ENCODE results near the gene ZRANB1. TPM values are rescaled to one million over a fixed set of nuclear protein-coding genes. Genes with fewer than 3 reads are reported as not detected.

Gene ZRANB1
- total RNA-seq, 1 donor from 2014 or later, result 24.5 TPM

DNA sequence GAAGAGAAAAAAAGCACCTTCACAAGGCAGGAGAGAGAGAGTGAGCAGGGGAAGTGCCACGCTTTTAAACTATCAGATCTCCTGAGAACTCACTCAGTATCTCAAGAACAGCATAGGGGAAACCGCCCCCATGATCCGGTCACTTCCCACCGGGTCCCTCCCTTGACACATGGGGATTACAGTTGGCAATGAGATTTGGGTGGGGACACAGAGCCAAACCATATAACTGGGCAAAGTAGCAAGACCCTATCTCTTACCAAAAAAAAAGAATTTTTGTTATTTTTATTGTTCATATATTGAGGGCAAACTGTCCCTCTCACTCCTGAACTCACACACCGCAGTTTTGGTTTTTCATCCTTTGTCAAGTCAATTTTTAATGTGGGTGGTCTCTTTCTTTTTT, 18.2 kb upstream of the ZRANB1 start:
- H3K4me3 Mint-ChIP-seq, result no peak overlapping the region
- no peak for DNase-seq (ENCODE audit: extremely low spot score, unreplicated experiment)

DNA sequence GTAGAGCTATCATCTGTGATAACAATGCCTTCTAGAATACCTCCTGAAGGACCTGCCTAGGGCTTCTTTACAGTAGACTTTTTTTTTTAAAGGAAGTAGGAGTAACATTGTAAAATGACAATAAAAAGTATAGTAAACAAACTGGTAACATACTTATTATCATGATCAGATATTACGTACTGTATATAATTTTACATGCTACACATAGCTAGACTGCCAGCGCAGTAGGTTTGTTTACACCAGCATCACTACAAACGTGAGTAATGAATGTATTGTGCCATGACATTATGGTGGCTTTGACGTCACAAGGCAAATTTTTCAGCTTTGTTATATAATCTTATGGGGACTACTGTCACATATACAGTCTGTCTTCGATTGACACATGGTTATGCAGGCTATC, 15.4 kb upstream of the ZRANB1 start:
- no peaks in the 10 kb centered on the region for H3K9me3 Mint-ChIP-seq
- H3K4me3 Mint-ChIP-seq, result no peak overlapping the region
- DNase-seq (ENCODE audit: extremely low spot score, unreplicated experiment), result no peak
- H3K27me3 Mint-ChIP-seq, result no peaks in the 10 kb centered on the region
- TF ChIP-seq, protein P1, sequence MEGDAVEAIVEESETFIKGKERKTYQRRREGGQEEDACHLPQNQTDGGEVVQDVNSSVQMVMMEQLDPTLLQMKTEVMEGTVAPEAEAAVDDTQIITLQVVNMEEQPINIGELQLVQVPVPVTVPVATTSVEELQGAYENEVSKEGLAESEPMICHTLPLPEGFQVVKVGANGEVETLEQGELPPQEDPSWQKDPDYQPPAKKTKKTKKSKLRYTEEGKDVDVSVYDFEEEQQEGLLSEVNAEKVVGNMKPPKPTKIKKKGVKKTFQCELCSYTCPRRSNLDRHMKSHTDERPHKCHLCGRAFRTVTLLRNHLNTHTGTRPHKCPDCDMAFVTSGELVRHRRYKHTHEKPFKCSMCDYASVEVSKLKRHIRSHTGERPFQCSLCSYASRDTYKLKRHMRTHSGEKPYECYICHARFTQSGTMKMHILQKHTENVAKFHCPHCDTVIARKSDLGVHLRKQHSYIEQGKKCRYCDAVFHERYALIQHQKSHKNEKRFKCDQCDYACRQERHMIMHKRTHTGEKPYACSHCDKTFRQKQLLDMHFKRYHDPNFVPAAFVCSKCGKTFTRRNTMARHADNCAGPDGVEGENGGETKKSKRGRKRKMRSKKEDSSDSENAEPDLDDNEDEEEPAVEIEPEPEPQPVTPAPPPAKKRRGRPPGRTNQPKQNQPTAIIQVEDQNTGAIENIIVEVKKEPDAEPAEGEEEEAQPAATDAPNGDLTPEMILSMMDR (conservative IDR thresholded peaks at IDR 0.05), result no peak
- no peak overlapping the region for H3K27ac Mint-ChIP-seq
- no peaks in the 10 kb centered on the region for H3K4me1 Mint-ChIP-seq (ENCODE audit: unreplicated experiment)
- peaks cover 29% of the 10 kb centered on the region for H3K36me3 Mint-ChIP-seq

More for the DNA sequence above, 18.2 kb upstream of the ZRANB1 start:
- TF ChIP-seq, protein P1 (conservative IDR thresholded peaks at IDR 0.05), result no peak
- Mint-ChIP-seq H3K36me3 (peaks cover 26% of the 10 kb centered on the region), H3K9me3 (no peaks in the 10 kb centered on the region), H3K4me1 (ENCODE audit: unreplicated experiment) (peaks cover 16% of the 10 kb centered on the region), H3K27me3 (no peaks in the 10 kb centered on the region), H3K27ac (no peak overlapping the region)

DNA sequence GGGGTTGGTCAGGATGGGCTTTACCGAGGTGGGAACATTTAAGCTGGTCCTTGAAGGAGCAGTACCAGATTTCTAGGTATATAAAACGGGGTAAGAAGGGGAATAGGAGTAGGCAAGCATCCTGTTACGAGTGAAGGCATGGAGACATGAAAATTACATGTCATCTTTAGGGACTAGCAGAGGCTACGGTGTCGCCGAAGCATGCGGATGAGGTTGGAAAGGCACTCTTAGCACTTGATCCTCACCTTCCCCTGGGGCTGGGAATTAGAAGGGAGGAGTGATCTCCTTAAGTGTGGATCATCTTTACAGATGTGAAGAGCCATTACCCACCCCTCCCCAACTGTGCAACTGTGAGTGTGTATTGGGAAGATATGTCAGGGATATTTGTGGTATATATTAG, 13.8 kb upstream of the ZRANB1 start:
- peaks cover 34% of the 10 kb centered on the region for H3K36me3 Mint-ChIP-seq
- no peak overlapping the region for H3K27ac Mint-ChIP-seq
- no peaks in the 10 kb centered on the region for H3K4me1 Mint-ChIP-seq (ENCODE audit: unreplicated experiment)
- no peak overlapping the region for H3K4me3 Mint-ChIP-seq
- DNase-seq (ENCODE audit: extremely low spot score, unreplicated experiment), result no peak
- no peaks in the 10 kb centered on the region for H3K9me3 Mint-ChIP-seq
- no peaks in the 10 kb centered on the region for H3K27me3 Mint-ChIP-seq
- TF ChIP-seq, protein P1 (conservative IDR thresholded peaks at IDR 0.05), result no peak

DNA sequence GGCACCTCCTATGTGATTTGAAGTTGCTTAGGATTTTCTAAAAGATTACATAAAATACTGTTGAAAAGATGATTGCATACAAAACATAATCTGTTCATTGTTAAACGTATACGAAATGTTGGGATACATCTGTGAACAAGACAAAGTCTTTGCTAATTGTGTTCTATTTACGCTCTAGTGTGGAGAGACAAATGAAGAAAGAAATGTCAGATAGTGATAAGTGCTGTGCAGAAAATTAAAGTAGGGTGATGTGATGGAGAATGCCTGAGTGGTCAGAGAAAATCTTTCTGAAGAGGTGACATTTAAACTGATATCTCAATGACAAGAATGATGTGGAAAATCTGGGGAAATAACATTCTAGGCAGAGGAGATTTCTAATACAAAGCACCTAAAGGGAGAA, 13.4 kb upstream of the ZRANB1 start:
- Mint-ChIP-seq H3K4me1 (ENCODE audit: unreplicated experiment) (no peaks in the 10 kb centered on the region), H3K36me3 (peaks cover 37% of the 10 kb centered on the region), H3K27ac (no peak overlapping the region), H3K27me3 (no peaks in the 10 kb centered on the region), H3K4me3 (no peak overlapping the region), H3K9me3 (no peaks in the 10 kb centered on the region)
- TF ChIP-seq, protein P1 (conservative IDR thresholded peaks at IDR 0.05), result no peak
- DNase-seq (ENCODE audit: extremely low spot score, unreplicated experiment), result no peak

DNA sequence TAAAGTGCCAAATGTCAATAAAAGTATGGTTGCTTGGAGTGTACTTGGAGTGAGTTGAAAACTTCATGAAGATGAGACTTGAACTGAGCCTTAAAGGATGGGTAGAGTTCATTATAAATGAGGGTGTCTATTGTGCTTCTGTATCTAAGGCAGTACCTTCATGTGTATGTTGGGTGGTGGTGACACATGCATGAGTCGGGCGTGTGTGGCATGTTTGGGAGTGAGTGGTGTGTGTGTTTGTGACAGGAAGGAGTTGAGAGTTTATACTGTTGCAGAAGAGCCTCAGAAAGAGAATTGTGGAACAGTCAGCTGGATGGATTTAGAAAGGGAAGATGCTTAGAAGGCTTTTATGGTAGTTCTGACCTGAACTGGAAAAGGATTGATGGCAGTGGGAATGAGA, 6.0 kb upstream of the ZRANB1 start:
- H3K27ac Mint-ChIP-seq, result no peak overlapping the region
- H3K27me3 Mint-ChIP-seq, result no peaks in the 10 kb centered on the region
- peaks cover 10% of the 10 kb centered on the region for H3K36me3 Mint-ChIP-seq
- TF ChIP-seq, protein P1 (conservative IDR thresholded peaks at IDR 0.05), result no peak
- H3K4me1 Mint-ChIP-seq (ENCODE audit: unreplicated experiment), result peaks cover 12% of the 10 kb centered on the region
- DNase-seq (ENCODE audit: extremely low spot score, unreplicated experiment), result no peak
- no peaks in the 10 kb centered on the region for H3K9me3 Mint-ChIP-seq
- no peak overlapping the region for H3K4me3 Mint-ChIP-seq

DNA sequence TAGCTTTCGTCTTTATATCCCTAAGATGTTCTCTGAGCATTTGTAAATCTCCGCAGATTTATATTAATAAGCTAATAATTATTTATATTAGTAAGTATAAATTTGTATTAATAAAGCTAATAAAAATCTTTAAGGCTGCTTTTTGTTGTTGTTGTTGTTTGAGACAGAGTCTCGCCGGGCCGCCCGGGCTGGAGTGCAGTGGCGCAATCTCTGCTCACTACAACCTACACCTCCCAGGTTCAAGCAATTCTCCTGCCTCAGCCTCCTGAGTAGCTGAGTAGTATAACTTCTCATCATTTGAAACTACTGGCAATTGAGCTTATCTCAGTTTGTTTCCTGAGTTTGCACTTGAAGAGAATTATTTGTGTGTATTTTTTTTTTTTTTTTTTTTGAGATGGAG, 5.1 kb upstream of the ZRANB1 start:
- Mint-ChIP-seq H3K4me1 (ENCODE audit: unreplicated experiment) (peaks cover 12% of the 10 kb centered on the region), H3K27ac (no peak overlapping the region), H3K9me3 (no peaks in the 10 kb centered on the region), H3K36me3 (peaks cover 7% of the 10 kb centered on the region), H3K27me3 (no peaks in the 10 kb centered on the region), H3K4me3 (no peak overlapping the region)
- DNase-seq (ENCODE audit: extremely low spot score, unreplicated experiment), result no peak
- TF ChIP-seq, protein P1 (conservative IDR thresholded peaks at IDR 0.05), result no peak
